Measurements from ENCODE around the gene TAC3.
"Not testable (repeated sequence)": the region's sequence is repeated elsewhere in the genome, so short reads cannot be mapped to it uniquely, and the experiment has no call there.

Gene TAC3

DNA sequence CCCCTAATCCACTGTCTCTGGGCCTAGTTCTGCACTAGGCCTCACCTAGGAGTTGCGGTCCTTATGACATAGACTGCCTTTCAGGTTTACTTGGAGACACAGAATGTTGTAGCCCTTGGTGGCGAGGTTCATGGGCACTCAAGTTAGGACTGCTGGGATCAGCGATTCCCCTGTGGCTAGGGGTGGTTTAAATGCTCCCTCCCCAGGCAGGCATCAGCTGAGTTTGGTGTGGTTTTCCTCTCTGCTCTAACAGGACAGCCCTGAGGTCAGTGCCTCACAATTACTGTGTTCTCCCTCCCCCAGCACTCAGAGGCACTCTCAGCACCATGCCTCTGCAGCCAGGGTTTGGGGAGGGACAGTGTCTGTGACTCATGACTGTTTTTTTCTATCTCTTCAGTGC, 36.7 kb downstream of the TAC3 start:
- Mint-ChIP-seq H3K9me3 (no peaks in the 10 kb centered on the region), H3K27me3 (ENCODE audit: low read depth) (no peaks in the 10 kb centered on the region), H3K36me3 (ENCODE audit: low read depth) (no peaks in the 10 kb centered on the region), H3K4me1 (peaks cover 6% of the 10 kb centered on the region), H3K4me3 (no peak overlapping the region), H3K27ac (no peak overlapping the region)
- TF ChIP-seq, protein P1, sequence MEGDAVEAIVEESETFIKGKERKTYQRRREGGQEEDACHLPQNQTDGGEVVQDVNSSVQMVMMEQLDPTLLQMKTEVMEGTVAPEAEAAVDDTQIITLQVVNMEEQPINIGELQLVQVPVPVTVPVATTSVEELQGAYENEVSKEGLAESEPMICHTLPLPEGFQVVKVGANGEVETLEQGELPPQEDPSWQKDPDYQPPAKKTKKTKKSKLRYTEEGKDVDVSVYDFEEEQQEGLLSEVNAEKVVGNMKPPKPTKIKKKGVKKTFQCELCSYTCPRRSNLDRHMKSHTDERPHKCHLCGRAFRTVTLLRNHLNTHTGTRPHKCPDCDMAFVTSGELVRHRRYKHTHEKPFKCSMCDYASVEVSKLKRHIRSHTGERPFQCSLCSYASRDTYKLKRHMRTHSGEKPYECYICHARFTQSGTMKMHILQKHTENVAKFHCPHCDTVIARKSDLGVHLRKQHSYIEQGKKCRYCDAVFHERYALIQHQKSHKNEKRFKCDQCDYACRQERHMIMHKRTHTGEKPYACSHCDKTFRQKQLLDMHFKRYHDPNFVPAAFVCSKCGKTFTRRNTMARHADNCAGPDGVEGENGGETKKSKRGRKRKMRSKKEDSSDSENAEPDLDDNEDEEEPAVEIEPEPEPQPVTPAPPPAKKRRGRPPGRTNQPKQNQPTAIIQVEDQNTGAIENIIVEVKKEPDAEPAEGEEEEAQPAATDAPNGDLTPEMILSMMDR (IDR thresholded peaks at IDR 0.05; ENCODE audit: unreplicated experiment in 3 of 3) = no peak

DNA sequence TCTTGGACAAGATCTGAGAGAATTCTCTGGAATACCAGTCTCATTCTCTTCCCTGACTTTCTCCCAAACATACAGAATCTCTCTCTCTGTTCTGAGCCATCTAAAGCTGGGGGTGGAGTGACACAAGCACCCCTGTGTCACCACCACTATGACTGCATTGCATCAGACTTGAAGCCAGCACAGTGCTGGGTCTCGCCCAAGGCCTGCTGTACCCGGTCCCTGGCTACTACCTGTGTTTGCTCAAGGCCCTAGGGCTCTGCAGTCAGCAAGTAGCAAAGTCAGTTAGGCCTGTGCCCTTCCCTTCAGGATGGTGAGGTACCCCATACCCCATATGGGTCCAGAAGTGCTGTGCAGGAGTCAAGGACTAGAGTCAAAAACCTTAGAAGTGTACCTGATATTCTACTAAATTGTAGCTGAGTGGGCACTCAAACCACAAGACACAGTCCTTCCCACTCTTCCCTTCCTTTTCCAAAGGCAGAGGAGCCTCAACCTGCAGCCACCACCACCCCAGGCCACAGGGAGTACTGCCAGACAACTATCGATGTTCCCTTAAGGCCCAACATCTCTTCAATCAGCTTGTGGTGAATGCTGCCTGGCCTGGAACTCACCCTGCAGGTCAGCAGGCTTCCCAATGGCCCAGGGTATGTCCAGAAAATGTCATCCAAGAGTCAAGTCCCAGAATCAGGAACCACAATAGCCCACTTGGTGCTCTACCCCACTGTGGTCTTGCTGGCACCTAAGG, 37.8 kb downstream of the TAC3 start:
- H3K27ac Mint-ChIP-seq = no peak overlapping the region
- H3K36me3 Mint-ChIP-seq (ENCODE audit: low read depth) = no peaks in the 10 kb centered on the region
- TF ChIP-seq, protein P1 (IDR thresholded peaks at IDR 0.05; ENCODE audit: unreplicated experiment in 3 of 3) = no peak
- peaks cover 6% of the 10 kb centered on the region for H3K4me1 Mint-ChIP-seq
- no peak overlapping the region for H3K4me3 Mint-ChIP-seq
- H3K27me3 Mint-ChIP-seq (ENCODE audit: low read depth) = no peaks in the 10 kb centered on the region
- H3K9me3 Mint-ChIP-seq = no peaks in the 10 kb centered on the region

DNA sequence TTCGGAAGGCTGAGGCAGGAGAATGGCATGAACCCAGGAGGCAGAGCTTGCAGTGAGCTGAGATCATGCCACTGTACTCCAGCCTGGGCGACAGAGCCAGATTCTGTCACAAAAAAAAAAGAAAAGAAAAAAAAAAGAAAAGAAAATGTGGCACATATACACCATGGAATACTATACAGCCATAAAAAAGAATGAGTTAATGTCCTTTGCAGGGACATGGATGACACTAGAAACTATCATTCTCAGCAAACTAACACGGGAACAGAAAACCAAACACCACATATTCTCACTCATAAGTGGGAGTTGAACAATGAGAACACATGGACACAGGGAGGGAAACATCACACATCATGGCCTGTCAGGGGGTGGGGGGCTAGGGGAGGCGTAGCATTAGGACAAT, 39.0 kb downstream of the TAC3 start:
- H3K27me3 Mint-ChIP-seq (ENCODE audit: low read depth); H3K36me3 Mint-ChIP-seq (ENCODE audit: low read depth); H3K27ac Mint-ChIP-seq: not testable (repeated sequence)

DNA sequence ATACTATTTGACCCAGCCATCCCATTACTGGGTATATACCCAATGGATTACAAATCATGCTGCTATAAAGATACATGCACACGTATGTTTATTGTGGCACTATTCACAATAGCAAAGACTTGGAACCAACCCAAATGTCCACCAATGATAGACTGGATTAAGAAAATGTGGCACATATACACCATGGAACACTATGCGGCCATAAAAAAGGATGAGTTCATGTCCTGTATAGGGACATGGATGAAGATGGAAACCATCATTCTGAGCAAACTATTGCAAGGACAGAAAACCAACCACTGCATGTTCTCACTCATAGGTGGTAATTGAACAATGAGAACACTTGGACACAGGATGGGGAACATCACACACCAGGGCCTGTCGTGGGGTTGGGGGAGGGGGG, 42.1 kb downstream of the TAC3 start:
- H3K27ac Mint-ChIP-seq; H3K9me3 Mint-ChIP-seq; H3K36me3 Mint-ChIP-seq (ENCODE audit: low read depth); H3K27me3 Mint-ChIP-seq (ENCODE audit: low read depth); H3K4me3 Mint-ChIP-seq; H3K4me1 Mint-ChIP-seq: not testable (repeated sequence)

More for the DNA sequence above, 39.0 kb downstream of the TAC3 start:
- not testable (repeated sequence) for H3K9me3 Mint-ChIP-seq, H3K4me1 Mint-ChIP-seq, H3K4me3 Mint-ChIP-seq

DNA sequence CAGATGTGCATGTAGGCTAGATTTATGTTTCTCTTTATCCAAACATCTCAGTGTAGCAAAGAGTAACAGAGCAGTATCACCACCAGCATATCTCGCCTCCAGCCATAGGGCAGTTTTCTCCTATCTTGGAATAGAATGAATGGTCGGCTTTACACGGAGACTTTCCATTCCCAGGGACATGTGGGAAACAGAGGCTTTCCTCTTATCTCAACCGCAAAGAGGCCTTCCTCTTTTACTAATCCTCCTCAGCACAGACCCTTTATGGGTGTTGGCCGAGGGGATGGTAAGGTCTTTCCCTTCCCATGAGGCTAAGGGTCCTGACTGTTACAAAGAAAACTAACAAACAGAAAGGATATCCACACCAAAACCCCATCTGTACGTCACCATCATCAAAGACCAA, 47.4 kb downstream of the TAC3 start:
- not testable (repeated sequence) for H3K4me1 Mint-ChIP-seq; H3K27me3 Mint-ChIP-seq (ENCODE audit: low read depth); H3K36me3 Mint-ChIP-seq (ENCODE audit: low read depth); H3K4me3 Mint-ChIP-seq; H3K27ac Mint-ChIP-seq
- peaks cover 27% of the 10 kb centered on the region for H3K9me3 Mint-ChIP-seq

DNA sequence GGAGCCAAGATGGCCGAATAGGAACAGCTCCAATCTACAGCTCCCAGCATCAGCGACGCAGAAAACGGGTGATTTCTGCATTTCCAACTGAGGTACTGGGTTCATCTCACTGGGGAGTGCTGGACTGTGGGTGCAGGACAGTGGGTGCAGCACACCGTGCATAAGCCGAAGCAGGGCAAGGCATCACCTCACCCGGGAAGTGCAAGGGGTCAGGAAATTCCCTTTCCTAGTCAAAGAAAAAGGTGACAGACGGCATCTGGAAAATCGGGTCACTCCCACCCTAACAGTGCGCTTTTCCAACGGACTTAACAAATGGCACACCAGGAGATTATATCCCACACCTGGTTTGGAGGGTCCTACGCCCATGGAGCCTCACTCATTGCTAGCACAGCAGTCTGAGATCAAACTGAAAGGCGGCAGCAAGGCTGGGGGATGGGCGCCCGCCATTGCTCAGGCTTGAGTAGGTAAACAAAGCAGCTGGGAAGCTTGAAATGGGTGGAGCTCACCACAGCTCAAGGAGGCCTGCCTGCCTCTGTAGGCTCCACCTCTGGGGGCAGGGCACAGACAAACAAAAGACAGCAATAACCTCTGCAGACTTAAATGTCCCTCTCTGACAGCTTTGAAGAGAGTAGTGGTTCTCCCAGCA, 50.2 kb downstream of the TAC3 start:
- not testable (repeated sequence) for H3K27me3 Mint-ChIP-seq (ENCODE audit: low read depth); H3K36me3 Mint-ChIP-seq (ENCODE audit: low read depth); H3K4me1 Mint-ChIP-seq; H3K27ac Mint-ChIP-seq; H3K4me3 Mint-ChIP-seq
- peaks cover 41% of the 10 kb centered on the region for H3K9me3 Mint-ChIP-seq

DNA sequence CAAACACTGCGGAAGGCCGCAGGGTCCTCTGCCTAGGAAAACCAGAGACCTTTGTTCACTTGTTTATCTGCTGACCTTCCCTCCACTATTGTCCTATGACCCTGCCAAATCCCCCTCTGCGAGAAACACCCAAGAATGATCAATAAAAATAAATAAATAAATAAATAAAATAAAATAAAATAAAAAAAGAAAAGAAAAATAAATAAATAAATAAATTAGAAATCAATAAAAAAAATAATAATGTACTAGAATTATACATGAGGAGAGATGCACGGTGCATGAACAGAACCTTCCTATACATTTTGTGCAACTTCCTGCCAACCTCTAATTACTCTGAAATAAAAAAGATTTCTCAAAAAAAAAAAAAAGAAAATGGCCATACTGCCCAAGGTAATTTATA, 51.2 kb downstream of the TAC3 start:
- H3K9me3 Mint-ChIP-seq = peaks cover 41% of the 10 kb centered on the region
- H3K27ac Mint-ChIP-seq; H3K36me3 Mint-ChIP-seq (ENCODE audit: low read depth); H3K4me3 Mint-ChIP-seq; H3K4me1 Mint-ChIP-seq; H3K27me3 Mint-ChIP-seq (ENCODE audit: low read depth): not testable (repeated sequence)

DNA sequence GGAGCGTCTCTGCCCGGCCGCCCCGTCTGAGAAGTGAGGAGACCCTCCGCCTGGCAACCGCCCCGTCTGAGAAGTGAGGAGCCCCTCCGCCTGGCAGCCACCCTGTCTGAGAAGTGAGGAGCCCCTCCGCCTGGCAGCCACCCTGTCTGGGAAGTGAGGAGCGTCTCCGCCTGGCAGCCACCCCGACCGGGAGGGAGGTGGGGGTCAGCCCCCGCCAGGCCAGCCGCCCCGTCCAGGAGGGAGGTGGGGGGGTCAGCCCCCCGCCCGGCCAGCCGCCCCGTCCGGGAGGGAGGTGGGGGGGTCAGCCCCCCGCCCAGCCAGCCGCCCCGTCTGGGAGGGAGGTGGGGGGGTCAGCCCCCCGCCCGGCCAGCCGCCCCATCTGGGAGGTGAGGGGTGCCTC, 52.8 kb downstream of the TAC3 start:
- H3K4me3 Mint-ChIP-seq; H3K4me1 Mint-ChIP-seq; H3K36me3 Mint-ChIP-seq (ENCODE audit: low read depth); H3K27ac Mint-ChIP-seq; H3K27me3 Mint-ChIP-seq (ENCODE audit: low read depth): not testable (repeated sequence)
- peaks cover 42% of the 10 kb centered on the region for H3K9me3 Mint-ChIP-seq

DNA sequence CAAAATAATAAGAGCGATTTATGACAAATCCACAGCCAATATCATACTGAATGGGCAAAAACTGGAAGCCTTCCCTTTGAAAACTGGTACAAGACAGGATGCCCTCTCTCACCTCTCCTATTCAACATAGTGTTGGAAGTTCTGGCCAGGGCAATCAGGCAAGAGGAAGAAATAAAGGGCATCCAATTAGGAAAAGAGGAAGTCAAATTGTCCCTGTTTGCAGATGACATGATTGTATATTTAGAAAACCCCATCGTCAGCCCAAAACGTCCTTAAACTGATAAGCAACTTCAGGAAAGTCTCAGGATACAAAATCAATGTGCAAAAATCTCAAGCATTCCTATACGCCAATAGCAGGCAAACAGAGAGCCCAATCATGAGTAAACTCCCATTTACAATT, 54.1 kb downstream of the TAC3 start:
- H3K9me3 Mint-ChIP-seq = peaks cover 39% of the 10 kb centered on the region
- not testable (repeated sequence) for H3K4me1 Mint-ChIP-seq; H3K27ac Mint-ChIP-seq; H3K36me3 Mint-ChIP-seq (ENCODE audit: low read depth); H3K4me3 Mint-ChIP-seq; H3K27me3 Mint-ChIP-seq (ENCODE audit: low read depth)
